Ascending aorta (tissue), 2 donors: ENCODE measurements around the gene ZNF211. TPM values are rescaled to one million over a fixed set of nuclear protein-coding genes. Genes with fewer than 3 reads are reported as not detected.

Experiments
- DNase-seq, 2 donors: peaks; one replicate each; pipeline ENCODE4 v3.0.0-alpha.2; 2019; ENCODE audit warnings: low spot score in 2 of 2
- H3K27ac ChIP-seq, 2 donors: fragments of 200-600 bp; sonication (generic); one replicate each; pipeline ENCODE4 v1.5.1; 2016 to 2017; ENCODE audit warnings: mild to moderate bottlenecking in 1 of 2
- H3K27me3 ChIP-seq: fragments of 200-600 bp; sonication (generic); one replicate; pipeline ENCODE4 v1.5.1; 2017
- H3K36me3 ChIP-seq, 2 donors: fragments of 200-600 bp; sonication (generic); one replicate each; pipeline ENCODE4 v1.5.1; 2016
- H3K4me1 ChIP-seq, 2 donors: fragments of 200-600 bp; sonication (generic); one replicate each; pipeline ENCODE4 v1.5.1; 2016 to 2017; ENCODE audit warnings: mild to moderate bottlenecking in 1 of 2
- H3K4me3 ChIP-seq, 2 donors: fragments of 200-600 bp; sonication (generic); one replicate each; pipeline ENCODE4 v1.5.1; 2016 to 2017; ENCODE audit warnings: mild to moderate bottlenecking in 1 of 2
- H3K9me3 ChIP-seq, 2 donors: fragments of 200-600 bp; sonication (generic); one replicate each; pipeline ENCODE4 v1.5.1; 2016
- intact Hi-C: fragments of 100-400 bp; cut with DNase I; formaldehyde crosslinking; loops from one replicate; pipeline ENCODE4 v1.15.1; 2023
- total RNA-seq: library from RNA; depleted of rRNA; stranded (reverse); fragments of >200 nt; gene quantifications from one replicate; pipeline ENCODE4 v1.1.0, GENCODE V29; 2016
- TF ChIP-seq, protein P1 (sequence below), 3 experiments: fragments of 200-600 bp in 2 of 3; fragments of 450-650 bp in 1 of 3; sonication (generic) in 2 of 3; IDR thresholded peaks; one replicate each; pipeline ENCODE4 v1.5.1; 2016 to 2019; ENCODE audit warnings: antibody characterized with exemption in 3 of 3, mild to moderate bottlenecking in 1 of 3, moderate library complexity in 1 of 3

ZNF211 gene
- total RNA-seq, 1 donor from 2014 or later = 9.9 TPM

GRCh38 chr19:57671124-57671895 is 38.3 kb downstream of the ZNF211 start:
- Histone ChIP-seq H3K9me3 (peaks cover 0 to 10% of the 10 kb centered on the region in 2 donors), H3K36me3 (no peaks in the 10 kb centered on the region), H3K4me1 (no peaks in the 10 kb centered on the region), H3K4me3 (no peak overlapping the region), H3K27me3 (no peaks in the 10 kb centered on the region), H3K27ac (no peak overlapping the region)
- TF ChIP-seq, protein P1, sequence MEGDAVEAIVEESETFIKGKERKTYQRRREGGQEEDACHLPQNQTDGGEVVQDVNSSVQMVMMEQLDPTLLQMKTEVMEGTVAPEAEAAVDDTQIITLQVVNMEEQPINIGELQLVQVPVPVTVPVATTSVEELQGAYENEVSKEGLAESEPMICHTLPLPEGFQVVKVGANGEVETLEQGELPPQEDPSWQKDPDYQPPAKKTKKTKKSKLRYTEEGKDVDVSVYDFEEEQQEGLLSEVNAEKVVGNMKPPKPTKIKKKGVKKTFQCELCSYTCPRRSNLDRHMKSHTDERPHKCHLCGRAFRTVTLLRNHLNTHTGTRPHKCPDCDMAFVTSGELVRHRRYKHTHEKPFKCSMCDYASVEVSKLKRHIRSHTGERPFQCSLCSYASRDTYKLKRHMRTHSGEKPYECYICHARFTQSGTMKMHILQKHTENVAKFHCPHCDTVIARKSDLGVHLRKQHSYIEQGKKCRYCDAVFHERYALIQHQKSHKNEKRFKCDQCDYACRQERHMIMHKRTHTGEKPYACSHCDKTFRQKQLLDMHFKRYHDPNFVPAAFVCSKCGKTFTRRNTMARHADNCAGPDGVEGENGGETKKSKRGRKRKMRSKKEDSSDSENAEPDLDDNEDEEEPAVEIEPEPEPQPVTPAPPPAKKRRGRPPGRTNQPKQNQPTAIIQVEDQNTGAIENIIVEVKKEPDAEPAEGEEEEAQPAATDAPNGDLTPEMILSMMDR (IDR thresholded peaks at IDR 0.05) = no peak
- intact Hi-C loops = no loop called here
- DNase-seq = no peak

GRCh38 chr19:57672466-57672865 is 39.5 kb downstream of the ZNF211 start:
- intact Hi-C loops = no loop called here
- H3K36me3 ChIP-seq = no peaks in the 10 kb centered on the region
- DNase-seq = no peak
- H3K27me3 ChIP-seq = no peaks in the 10 kb centered on the region
- no peaks in the 10 kb centered on the region for H3K4me1 ChIP-seq
- H3K27ac ChIP-seq = no peak overlapping the region
- H3K4me3 ChIP-seq = no peak overlapping the region
- TF ChIP-seq, protein P1 (IDR thresholded peaks at IDR 0.05) = no peak
- H3K9me3 ChIP-seq = peaks cover 0 to 10% of the 10 kb centered on the region in 2 donors

DNA sequence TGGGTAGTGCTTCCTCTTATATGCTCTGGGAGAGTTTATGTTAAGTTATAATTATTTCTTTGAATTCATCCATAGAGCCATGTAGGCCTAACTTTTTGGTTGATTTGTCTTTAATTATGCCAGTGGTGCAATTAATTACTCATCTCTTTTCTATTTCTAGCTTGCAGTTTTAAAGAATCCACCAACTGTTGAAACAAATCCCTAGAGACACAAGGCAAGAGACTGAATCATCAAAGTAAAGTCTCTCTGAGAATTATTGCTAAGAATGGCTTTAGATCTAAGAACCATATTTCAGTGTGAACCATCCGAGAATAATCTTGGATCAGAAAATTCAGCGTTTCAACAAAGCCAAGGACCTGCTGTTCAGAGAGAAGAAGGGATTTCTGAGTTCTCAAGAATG is 42.9 kb downstream of the ZNF211 start:
- H3K27me3 ChIP-seq = no peaks in the 10 kb centered on the region
- H3K9me3 ChIP-seq = peaks cover 0 to 12% of the 10 kb centered on the region in 2 donors
- no peaks in the 10 kb centered on the region for H3K36me3 ChIP-seq
- DNase-seq = no peak
- H3K27ac ChIP-seq = no peak overlapping the region
- H3K4me3 ChIP-seq = no peak overlapping the region
- TF ChIP-seq, protein P1 (IDR thresholded peaks at IDR 0.05) = no peak
- no peaks in the 10 kb centered on the region for H3K4me1 ChIP-seq
- intact Hi-C loops = no loop called here

DNA sequence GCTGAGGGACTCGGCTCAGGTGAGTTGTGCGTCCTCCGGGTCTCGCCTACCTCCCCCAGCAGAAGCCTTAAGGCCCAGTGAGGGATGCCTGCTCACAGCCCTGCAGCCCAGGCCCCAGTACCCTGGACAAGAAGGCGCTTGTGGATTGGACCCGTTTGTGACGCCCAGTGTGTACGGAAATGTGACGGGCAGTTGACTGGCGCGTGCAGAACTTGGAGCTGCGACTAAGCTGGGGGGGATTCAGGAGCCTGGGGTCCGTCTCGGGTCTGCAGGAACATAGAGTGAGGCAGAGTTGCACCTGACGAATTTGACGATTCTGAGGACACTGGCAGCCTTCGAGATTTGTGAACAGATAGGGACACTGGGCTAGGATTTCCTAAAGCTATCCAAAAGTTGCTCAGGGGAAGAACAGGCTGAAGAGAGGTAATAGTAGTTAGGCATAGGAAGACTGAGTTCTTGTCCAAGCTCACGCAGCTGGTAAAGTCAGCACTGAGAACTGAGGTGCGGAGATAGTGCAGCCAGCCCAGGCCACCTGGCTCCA is 49.3 kb downstream of the ZNF211 start:
- Histone ChIP-seq H3K4me3 (peak overlapping the region; percentile 90 to 93), H3K27ac (no peak overlapping the region), H3K36me3 (peaks cover 31 to 39% of the 10 kb centered on the region in 2 donors), H3K4me1 (peaks cover 6 to 14% of the 10 kb centered on the region in 2 donors), H3K9me3 (peaks cover 39 to 51% of the 10 kb centered on the region in 2 donors), H3K27me3 (no peaks in the 10 kb centered on the region)
- TF ChIP-seq, protein P1 (IDR thresholded peaks at IDR 0.05) = no peak
- no peak for DNase-seq
- intact Hi-C loops = loop anchor here (5.0 kb wide), 2 partner anchors 65 to 100 kb away; partner anchors contain the start of genes ZIK1 and ZNF776

DNA sequence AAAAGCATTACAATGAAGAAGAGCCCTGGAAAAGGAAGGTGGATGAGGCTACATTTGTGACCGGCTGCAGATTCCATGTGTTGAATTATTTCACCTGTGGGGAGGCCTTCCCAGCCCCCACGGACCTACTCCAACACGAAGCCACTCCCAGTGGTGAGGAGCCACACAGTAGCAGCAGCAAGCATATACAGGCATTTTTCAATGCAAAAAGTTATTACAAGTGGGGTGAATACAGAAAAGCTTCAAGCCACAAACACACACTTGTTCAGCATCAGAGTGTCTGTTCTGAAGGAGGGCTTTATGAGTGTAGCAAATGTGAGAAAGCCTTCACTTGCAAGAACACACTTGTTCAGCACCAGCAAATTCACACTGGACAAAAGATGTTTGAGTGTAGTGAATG is 53.8 kb downstream of the ZNF211 start:
- peaks cover 80 to 89% of the 10 kb centered on the region in 2 donors for H3K9me3 ChIP-seq
- TF ChIP-seq, protein P1 (IDR thresholded peaks at IDR 0.05) = no peak
- peak overlapping the region in 1 of 2 donors; percentile 11 for H3K4me3 ChIP-seq
- H3K27me3 ChIP-seq = no peaks in the 10 kb centered on the region
- no peak for DNase-seq
- intact Hi-C loops = no loop called here
- H3K36me3 ChIP-seq = peaks cover 35 to 67% of the 10 kb centered on the region in 2 donors
- peaks cover 6 to 11% of the 10 kb centered on the region in 2 donors for H3K4me1 ChIP-seq
- no peak overlapping the region for H3K27ac ChIP-seq
